NCI-H526 treated with DMSO at 0.1 percent for 48 hours (cell line): ENCODE measurements around the gene PLCL1.

Experiments used
- DNase-seq: peaks from one replicate; lab custom pipeline; 2025; lab: John Stamatoyannopoulos, UW

Gene PLCL1

GRCh38 chr2:197954328-197954727, 149.9 kb downstream of the PLCL1 start:
- DNase-seq, result no peak

DNA sequence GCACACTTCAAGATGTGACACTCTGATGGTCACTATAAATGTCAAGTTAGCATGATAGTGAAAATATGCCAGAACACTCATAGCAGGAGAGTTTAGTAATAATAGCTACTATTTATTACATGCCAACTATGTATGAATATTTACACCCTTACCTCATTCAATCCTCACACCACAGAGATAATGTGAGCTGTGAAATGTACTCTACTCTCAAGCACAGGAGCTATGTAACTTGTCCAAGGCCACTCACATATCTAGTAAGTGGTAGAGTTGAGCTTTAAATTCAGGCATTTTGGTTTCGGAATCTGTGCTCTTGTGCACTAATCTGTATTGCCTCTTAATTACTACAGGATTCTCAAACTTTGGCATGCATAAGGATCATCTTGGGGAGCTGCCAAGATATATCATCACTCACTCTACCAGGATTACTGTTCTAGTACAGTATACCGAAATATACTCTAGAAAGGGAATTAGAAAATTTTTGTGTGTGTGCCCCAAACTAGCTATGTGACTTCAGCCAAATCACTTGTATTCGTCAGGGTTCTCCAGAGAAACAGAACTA, 154.3 kb downstream of the PLCL1 start:
- DNase-seq, result no peak

GRCh38 chr2:197959383-197959782, 155.0 kb downstream of the PLCL1 start:
- no peak for DNase-seq

- DNase-seq, result no peak
Observed at GRCh38 chr2:197960786-197961185, 156.4 kb downstream of the PLCL1 start.

GRCh38 chr2:197964720-197965119, 160.3 kb downstream of the PLCL1 start:
- no peak for DNase-seq

DNA sequence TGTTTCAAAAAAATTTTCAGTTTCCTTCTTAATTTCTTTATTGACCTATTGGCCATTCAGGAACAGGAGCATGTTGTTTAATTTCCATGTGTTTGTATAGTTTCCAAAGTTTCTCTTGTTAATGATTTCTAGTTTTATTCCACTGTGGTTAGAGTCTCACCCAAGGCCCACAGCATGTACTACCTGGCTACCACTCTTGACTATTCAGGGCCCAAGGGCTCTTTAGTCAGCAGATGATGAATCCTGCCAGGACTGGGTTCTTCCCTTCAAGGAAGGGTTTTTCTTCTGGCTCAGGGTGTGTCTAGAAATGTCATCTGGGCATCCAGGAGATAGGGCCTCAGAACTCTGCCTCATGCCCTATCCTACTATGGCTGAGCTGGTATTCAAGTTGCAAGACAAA, 161.4 kb downstream of the PLCL1 start:
- DNase-seq, result no peak

- DNase-seq, result no peak
Observed at GRCh38 chr2:197969391-197969893, 165.0 kb downstream of the PLCL1 start.

DNA sequence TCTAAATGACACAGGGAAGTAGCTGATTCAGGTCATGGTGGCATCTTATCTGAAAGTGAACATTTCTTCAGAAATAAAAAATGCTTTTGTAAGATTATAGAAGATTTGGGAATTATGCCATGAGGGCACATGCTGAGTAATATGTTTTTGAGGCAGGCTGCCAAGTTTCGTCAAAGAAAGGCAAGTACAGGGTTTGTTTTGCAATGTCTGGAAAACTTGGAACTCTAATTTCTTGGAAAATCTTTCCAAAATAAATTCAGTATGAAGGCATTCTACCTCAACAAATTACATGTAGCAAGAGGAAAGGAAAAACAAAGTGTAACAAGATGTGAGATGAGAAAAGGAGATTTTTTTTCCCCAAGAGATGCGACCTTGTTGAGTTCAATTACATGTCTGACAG, 167.7 kb downstream of the PLCL1 start:
- DNase-seq, result no peak

GRCh38 chr2:197972587-197972986, 168.2 kb downstream of the PLCL1 start:
- no peak for DNase-seq

DNA sequence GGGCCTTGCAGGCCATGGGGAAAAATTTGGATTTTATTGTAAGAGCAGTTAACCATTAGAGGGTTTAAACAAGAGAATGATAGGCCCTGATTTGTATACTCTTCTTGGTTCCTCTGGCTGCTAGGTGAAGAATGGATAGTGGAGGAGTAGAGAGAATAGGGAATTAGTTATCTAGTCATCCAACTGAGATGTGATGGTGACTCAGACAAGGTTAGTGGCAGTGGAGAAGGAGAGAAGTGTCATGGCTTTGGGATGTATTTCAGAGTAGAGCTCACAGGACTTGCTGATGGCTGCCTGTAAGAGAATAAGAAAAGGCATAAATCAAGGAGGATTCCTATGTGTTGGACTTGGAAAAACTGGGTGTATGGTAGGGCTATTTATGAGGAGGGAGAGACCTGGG, 169.4 kb downstream of the PLCL1 start:
- DNase-seq, result no peak

DNA sequence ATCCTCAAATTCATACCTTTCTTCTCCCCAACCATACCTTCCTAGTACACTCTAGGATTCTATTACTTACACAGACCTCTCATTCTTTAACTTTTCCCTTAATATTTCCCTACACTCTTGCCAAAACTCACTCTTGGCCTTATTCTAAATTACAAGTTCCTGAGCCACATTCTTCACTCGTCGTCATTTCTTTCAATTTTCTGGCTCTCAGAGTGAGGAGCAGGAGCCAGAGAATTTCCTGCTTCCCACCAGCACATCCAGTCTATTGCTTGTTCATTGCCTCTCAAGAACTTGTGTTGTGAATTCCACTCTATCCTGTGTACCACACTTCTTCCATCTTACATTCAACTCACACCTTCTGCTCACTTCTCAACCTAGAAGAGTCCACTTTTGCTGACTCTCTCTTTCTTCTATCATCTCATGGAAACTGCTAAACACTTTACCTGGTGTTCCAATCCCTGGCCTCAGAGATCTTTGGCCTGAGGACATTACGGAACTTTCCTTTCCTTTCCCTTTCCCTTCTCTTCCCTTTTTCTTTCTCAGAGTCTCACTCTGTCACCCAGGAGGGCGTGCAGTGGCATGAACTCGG, 171.6 kb downstream of the PLCL1 start:
- DNase-seq, result no peak

DNA sequence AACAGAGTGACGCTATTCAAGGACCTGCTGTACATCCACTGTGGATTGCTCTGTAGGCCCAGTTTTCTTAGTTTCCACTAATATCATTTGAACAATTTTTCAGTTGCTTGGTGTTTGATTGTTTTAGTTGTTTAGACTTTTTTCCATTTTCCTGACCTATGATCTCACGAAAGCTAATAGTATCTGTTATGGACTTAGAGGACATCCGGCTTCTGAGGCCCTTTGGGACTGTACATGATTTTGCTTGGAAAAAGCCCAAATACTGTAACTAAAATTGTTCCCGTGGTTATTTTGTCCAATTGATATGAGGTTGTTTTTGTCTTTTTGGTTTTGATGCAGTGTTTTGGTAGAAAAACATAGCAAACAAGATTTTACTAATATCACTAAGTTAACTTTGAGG, 174.6 kb downstream of the PLCL1 start:
- no peak for DNase-seq

DNA sequence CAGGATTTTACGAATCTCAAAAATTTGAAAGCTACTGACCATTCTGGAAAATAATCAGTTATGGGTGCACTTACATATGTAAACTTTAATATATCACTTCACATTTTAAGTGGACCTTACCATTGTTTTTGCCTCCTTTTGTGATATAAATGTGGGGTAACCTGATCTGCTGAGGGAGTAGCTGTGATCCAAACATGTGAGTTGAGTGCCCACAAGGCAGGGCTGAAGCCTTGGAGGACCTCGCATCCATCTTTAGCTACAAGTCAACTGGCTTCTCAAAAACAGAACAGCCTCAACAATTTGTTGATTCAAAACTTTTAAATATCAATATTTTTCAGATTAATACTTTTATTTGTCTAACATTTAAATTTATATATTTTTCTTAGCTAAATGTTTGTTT, 178.2 kb downstream of the PLCL1 start:
- no peak for DNase-seq

- DNase-seq, result no peak
Observed at GRCh38 chr2:197985029-197985638, 180.7 kb downstream of the PLCL1 start.

- no peak for DNase-seq
Observed at GRCh38 chr2:197986977-197987376, 182.6 kb downstream of the PLCL1 start.

DNA sequence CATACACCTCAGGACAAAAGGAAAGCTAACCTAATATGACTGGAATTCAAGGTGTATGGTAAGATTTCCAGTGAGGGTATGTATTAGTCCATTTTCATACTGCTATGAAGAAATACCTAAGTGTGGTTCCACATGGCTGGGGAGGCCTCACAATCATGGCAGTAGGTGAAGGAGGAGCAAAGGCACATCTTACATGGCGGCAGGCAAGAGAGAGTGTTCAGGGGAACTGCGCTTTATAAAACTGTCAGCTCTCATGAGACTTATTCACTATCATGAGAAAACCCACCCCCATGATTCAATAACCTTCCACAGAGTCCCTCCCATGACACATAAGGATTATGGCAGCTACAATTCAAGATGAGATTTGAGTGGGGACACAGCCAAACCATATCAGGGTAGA, 186.0 kb downstream of the PLCL1 start:
- no peak for DNase-seq

DNA sequence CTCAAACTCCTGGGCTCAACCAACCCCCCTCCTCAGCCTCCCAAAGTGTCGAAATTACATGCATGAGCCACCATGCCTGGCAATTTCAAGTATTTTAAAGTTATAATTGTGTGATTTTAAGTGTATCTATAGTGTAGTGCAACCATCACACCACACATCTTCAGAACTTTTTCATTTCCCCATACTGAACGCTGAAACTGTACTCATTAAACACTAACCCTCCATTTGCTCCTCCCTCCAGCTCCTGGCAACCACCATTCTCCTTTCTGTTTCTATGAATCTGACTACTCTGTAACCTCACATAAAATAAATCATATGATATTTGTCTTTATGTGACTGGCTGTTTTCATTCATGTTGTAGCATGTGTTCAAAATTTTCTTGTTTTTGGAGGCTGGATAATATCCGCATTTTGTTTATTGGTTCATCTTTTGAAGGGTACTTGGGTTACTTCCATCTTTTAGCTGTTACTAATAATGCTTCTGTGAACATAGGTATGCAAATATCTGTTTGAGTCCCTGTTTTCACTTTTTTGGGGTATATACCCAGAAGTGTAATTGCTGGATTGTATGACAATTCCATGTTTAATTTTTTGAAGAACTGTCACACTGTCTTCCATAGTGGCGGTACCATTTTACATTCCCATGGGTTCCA, 188.2 kb downstream of the PLCL1 start:
- DNase-seq, result no peak

GRCh38 chr2:197993363-197993762, 189.0 kb downstream of the PLCL1 start:
- DNase-seq, result no peak

- no peak for DNase-seq
Observed at GRCh38 chr2:197993830-197994229, 189.4 kb downstream of the PLCL1 start.

DNA sequence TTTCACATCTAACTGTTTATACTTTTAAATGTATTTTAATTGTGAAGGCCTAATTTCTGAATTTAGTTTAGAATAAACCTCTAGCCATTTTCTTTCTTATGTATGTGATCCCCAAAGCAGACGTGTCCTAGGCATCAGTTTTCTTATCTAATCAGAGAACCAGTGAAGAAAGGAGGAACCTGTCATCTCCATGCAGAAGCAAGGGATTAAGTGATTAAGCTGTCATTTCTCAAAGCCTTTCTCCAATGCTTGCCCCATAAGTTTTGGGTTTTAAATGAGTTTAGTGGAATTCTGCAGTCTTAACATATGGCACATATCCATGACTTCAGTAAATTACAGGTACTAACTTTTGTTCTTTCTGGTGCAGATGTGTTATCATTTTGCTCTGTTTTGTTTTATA, 190.4 kb downstream of the PLCL1 start:
- DNase-seq, result no peak

DNA sequence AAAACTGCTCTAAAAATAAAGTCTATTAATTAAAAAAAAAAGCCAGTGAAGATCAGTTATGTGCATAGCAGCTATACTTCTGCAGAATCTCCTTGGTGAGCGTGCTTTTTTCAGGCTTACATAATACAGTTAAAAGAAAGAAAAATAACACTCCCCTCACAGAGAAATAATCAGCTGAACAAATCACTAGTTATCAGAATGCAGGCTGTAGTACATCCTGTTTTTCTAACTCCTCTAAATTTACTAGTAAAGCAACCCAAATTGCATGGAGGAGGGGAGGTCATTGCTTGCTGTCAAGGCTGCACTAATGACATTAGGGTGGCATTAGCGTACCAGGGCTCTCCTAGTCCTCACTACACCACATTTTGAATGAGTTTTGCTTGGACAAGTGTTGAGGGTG, 192.2 kb downstream of the PLCL1 start:
- no peak for DNase-seq

- DNase-seq, result no peak
Observed at GRCh38 chr2:197997083-197997541, 192.7 kb downstream of the PLCL1 start.

DNA sequence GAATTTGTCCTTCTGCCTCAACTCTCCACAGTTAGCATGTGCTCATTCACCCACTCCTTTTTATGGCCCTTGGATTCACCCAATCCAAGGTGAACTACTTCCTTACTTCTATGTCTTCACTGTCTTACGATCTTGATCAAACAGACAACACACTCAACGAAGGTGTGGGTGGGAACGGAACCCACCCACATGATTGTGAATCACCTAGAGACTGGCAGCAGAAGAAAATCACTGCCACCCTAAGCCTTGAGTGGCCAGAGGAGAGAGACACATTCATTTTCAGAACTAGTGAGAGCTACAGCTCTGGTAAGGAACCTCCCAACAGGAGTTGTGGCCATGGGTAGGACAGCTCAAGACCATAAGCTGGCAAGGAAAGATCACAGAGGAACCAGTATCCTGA, 194.3 kb downstream of the PLCL1 start:
- no peak for DNase-seq
